ENCODE measurements around the gene MAMDC2.

- TF ChIP-seq POLR2AphosphoS5 (IDR thresholded peaks at IDR 0.05; ENCODE audit: borderline replicate concordance, low read depth, low read length) (no peak), EZH2 (IDR thresholded peaks at IDR 0.05) (no peak)
Observed at GRCh38 chr9:70228118-70228517, 184.5 kb downstream of the MAMDC2 start.

All from SK-N-MC (cell line).